Measurements from ENCODE around the gene LYPD5. TPM values are rescaled to one million over a fixed set of nuclear protein-coding genes. Genes with fewer than 3 reads are reported as not detected.
"Not testable (repeated sequence)": the region's sequence is repeated elsewhere in the genome, so short reads cannot be mapped to it uniquely, and the experiment has no call there.

The LYPD5 gene
- total RNA-seq, 1 experiment from 2014 or later, result 0.23 TPM

DNA sequence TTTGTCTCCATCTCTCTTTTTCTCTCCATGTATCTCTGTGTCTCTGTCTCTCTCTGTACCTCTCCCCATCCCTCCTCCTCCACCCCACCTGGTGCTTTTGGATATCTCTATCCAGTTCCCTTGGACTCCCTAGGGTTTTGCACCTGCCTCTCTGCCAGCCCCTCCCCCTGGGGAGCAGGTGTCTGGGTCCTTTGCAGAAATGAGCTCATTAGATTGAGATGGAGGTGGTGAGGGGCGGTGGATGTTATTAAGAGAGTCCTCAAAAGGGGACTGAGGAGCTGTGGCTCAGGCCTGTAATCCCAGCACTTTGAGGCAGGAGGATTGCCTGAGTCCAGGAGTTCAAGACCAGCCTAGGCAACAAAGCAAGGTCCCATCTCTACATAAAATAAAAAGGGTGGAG lies 23.6 kb downstream of the LYPD5 start:
- DNase-seq (ENCODE audit: low spot score), result no peak

DNA sequence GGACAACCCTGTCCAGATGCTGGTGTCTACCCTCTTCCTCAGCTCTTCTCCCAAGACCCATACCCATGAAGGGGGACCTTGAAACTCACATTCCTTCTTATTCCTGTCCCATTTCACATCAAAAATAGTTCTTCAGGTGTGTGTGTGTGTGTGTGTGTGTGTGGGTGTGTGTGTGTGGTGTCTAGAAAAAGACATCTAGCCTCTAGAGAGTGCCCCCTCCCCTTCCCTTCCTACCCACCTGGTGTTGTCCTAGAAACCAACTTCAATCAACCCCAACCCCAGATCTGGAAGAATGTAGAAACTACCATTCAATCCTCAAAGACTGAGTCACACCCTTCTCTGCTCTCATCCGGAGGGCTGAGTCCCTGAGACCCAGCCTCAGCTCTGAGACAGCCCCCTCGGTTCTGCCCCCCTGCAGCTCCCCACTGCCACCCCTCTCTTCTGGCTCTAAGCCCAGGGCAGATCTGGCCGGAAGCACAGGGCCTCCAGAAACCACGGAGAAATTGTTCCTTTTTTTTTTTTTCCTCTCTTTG lies 25.0 kb downstream of the LYPD5 start:
- no peak for DNase-seq (ENCODE audit: low spot score)

GRCh38 chr19:43776286-43776685 lies 26.0 kb downstream of the LYPD5 start:
- DNase-seq (ENCODE audit: low spot score), result no peak

DNA sequence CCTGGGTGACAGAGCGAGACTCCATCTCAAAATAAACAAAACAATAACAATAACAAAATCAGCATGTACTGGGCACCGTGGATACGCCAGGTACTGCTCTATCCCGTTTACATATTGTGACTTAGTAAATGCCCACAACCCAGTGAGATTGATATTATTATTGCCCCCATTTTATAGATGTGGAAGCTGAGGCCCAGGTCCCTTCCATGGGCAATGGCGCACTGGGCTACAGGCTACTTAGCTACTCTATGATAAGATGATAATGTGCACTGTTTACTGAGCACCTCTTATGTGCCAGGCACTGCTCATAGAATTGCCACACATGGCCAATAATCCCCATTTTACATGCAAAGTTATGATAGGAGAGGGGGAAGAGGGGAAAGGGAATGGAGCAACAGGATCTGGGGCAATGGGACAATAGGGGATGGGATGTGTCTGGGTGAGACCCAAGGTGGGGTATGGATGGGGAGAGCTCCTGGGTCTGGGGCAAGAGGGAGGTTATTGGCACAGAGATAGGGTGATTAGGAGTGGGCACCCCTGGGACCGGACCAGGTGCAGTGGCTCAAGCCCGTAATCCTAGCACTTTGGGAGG lies 26.9 kb downstream of the LYPD5 start:
- no peak for DNase-seq (ENCODE audit: low spot score)

DNA sequence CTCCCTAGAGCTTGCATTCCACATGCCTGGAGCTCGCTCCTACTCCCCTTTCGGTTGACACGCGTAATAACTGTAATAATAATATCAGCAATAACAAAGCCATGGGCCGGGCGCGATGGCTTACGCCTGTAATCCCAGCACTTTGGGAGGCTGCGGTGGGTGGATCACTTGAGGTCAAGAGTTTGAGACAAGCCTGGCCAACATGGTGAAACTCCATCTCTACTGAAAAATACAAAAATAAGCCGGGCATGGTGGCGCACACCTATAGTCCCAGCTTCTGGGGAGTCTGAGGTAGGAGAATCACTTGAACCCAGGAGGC lies 27.3 kb downstream of the LYPD5 start:
- DNase-seq (ENCODE audit: low spot score), result not testable (repeated sequence)

DNA sequence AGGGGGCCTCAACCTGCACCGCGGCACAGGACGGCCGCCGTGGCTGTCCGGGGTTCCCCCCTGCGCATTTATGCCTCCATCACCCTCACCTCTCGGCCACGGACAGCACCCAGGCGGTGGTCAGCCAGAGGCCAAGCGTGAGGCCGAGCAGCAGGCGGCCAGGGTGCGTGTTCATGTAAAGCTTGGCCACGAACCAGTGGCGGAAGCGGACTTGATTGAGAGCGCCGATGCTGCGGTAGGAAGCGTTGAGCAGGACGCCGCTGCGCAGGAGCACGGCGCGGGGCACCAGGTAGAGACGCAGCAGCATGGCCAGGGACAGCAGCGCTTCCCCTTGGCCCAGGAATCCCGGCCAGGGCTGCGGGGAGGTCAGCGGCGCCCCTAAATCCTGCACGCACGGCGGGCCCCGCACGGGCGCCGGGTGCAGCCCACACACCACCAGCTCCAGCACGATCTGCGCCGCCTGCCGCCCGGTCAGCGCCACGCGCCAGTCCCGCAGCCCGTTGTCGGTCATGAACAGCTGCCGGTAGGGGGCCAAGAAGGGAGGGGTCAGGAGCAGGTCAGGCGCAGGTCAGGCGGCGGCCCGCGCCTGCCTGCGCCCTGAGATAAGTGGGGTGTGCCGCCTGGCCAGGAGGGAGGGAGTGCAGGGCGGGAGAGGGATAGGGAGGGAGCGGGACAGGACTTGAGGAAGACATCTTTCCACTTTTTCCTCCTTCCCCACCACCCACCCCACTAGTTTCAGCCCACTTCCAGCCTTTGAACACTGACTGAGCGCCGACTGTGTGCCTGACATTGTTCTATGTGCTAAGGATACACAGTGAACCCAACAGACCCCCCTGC lies 27.9 kb downstream of the LYPD5 start:
- no peak for DNase-seq (ENCODE audit: low spot score)

DNA sequence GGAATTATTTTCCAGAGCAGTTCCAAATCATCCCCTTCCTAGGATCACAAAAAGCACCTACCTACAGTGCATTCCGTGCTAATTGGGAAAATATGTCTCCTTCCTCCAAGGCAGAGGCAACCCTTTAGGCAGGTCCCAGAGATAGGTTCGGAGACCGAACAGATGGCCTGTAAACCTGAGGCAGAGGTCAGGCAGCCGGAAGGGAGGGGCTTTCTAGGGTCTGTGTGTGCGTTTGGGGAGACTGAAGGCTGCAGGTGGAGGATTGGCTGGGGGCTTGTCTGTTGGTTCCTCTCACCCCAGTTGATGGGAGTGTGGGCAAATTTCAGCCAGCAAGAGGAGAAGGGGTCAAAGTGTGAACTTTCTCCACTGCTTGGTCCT lies 28.5 kb downstream of the LYPD5 start:
- DNase-seq (ENCODE audit: low spot score), result no peak

DNA sequence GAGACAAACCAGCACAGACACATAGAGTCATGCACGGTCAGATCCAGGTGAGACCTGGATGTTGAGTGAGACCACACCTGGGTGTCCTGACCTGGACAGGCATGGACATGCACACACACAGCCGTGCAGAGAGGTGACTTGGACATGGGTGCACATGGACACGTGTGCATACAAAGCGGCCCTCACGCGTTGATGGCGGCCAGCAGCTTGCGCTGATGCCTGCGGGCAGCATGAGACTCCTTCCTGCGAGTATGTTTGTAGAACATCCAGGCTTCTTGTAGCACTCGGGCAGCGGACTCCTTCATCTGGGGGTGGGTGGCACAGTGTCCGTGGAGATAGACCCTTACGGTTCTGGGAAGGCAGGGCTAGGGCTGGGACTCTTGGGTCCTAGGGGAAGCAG lies 33.0 kb downstream of the LYPD5 start:
- no peak for DNase-seq (ENCODE audit: low spot score)

DNA sequence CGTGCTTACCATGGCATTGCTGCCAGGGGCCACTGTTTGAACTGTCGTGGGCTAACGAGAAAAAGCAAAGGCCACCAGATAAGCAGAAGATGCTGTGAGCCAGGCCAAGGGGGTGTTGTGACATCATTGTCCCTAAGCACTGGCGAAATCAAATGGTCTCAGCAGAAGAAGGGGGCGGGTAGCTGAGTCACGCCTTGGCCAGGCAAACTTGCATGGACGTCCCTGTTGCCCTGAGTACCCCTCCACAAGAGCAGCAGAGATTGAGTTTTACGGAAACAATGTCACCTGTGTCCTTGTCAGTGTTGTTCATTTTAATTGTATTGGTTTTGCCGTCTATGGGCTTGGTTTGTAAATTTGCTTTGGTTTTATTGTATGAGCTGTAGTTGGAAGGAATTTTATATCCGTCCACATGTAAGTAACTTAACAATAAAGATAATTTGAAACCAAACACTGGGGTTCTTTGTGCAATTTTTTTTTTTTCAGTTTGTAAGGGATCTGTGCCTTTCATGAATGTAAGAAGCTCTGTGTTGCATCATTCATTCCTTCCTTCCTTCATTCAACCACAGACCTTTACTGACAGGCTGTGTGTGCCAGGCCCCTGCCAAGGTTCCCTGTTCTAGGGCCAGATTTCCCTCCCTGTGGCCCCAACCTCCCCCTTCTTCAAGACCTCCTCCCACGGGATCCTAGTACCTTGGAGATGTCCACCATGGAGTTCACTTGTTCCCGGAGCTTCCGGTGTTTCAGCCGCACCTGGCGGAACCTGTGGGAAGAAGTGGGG lies 33.8 kb downstream of the LYPD5 start:
- no peak for DNase-seq (ENCODE audit: low spot score)

DNA sequence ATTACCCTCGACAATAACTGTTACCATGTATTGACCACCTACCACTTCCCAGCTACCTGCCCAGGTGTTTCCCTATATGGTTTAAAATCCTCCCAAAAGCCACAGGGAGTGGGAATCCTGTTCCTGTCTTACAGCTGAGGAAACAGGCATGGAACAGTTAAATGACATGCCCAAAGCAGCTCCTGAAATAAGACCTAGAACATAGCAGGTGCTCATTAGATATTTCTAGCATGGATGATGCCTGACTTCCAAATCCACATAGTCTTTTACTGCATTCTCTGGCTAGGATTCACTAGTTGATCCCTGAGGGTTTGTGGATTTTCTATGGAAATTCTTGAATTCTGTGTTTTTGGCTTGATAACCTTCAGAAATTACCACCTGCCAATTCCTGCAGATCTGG lies 34.4 kb downstream of the LYPD5 start:
- DNase-seq (ENCODE audit: low spot score), result no peak

GRCh38 chr19:43767316-43767715 lies 34.9 kb downstream of the LYPD5 start:
- DNase-seq (ENCODE audit: low spot score), result no peak

- no peak for DNase-seq (ENCODE audit: low spot score)
Observed at GRCh38 chr19:43766755-43767043, 35.5 kb downstream of the LYPD5 start.

- peak; percentile 47 for DNase-seq (ENCODE audit: low spot score)
Observed at GRCh38 chr19:43765109-43765876, 37.0 kb downstream of the LYPD5 start.

GRCh38 chr19:43764684-43765083 lies 37.6 kb downstream of the LYPD5 start:
- DNase-seq (ENCODE audit: low spot score), result not testable (repeated sequence)

DNA sequence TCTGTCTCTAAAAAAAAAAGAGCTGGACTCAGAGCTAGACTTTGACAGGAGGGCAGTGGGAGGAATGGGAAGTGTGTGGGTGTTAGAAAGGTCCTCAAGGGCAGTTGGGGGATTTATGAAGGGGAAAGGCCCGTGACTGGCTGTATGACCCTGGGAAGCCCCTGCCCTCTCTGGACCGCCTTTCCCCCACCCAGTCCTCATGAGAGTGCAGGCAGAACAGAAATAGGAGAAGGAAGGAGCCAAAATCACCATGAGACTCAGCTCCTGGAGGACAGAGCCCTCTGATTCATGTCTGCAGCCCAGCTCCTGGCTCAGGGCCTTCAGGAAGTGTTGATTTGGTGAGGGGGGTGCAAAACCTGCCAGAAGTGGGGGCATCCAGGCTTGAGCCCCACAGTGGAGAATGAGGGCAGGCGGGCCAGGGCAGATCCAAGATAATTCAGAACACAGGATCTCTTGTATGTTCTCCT lies 38.7 kb downstream of the LYPD5 start:
- no peak for DNase-seq (ENCODE audit: low spot score)

- DNase-seq (ENCODE audit: low spot score), result no peak
Observed at GRCh38 chr19:43762814-43763213, 39.4 kb downstream of the LYPD5 start.

GRCh38 chr19:43760941-43761340 lies 41.3 kb downstream of the LYPD5 start:
- no peak for DNase-seq (ENCODE audit: low spot score)

DNA sequence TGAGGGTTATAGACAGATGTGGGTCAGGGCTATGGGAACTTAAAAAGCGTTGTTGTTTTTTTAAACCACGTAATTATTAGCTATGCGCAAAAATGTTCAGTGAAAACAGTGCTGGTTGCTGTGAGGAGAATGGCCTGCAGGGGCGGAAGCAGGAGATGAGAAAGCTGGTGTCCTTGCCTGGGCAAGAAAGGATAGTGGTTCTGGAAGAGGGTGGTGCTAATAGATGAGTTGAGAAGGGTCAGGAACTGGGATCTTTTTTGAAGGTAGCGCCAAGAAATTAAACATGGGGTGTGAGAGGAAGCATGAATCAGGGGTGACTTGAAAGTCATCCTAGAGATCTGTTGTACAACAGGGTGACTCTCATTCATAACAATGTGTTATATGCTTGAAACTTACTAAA lies 42.7 kb downstream of the LYPD5 start:
- DNase-seq (ENCODE audit: low spot score), result peak; percentile 72

DNA sequence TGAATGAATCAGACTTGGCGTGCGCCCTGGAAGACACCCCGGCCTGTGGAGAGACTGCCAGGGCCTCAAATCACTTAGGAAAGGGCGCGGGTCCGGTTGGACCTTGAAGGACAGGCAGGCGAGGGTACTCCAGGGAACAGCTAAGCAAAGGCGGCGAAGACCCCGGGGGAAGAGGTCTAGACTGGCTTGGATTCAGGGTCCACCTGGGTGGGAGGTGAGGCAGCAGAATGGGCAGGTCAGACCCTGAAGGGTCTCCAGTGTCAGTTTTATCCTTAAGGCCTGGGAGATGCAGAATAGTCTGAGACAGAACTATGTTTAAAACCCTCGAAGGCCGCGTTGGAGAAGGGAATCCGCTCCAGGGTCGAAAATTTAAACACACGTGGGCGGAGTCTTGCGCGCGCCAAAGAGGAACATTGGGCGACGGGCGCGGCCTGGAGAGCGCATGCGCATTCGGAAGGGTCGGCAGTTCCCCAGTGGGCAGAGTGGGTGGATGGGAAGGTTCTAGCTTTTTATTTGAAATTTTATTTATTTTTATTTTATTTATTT lies 46.9 kb downstream of the LYPD5 start:
- peak; percentile 86 for DNase-seq (ENCODE audit: low spot score)

DNA sequence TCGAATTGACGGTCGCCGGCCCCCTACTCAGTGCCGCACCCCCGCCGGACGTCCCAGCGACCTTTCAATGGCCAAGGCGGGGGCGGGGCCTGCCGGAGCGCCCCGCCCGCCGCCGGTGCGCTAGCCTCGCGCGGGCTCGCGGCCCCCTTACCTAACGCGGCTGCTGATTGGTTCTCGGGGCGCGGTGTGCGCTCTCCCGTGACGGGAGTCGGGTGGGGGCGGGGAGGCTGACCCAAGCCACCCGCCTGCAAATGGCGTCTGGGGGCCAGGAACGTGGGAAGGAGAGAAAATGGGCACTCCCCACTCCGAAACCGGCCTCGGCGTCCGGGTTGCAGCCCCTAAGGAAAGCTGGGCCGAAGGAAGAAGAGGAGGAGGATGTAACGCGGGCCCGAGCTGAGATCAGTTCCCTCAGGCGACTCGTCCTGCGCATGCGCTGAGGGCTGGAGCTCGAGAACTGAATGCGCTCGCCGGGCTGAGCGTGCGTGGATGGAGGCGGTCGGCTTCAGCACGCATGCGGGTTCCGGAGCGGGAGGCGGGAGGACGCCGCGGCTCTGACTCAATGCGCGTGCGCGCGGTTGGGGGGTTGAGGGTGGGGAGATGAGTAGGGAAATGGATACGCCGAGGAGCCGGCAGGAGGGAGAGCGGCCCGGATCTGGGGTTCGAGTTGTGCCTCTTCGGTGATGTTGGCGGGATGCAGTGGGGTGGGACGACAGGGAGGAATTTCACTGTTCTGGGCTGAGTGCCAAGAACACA lies 47.6 kb downstream of the LYPD5 start, which contains the start of gene SMG9:
SMG9 (minus strand) TSS at position 460 of the 753 bp plus-strand sequence. CDS start 4,221 bp downstream, outside the sequence.
- DNase-seq (ENCODE audit: low spot score), result peak; percentile 100

DNA sequence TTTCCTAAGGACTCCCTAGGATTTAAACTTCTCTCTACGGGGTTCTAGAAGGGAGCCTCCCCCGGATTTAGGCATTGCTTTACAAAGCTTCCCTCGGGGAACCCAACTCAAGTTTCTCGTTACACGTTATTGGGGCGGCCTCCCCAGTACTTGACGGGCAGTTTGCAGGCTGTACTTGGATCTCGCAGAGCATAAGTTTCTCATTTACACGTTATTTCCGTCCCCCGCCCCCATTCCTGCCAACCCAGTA lies 48.1 kb downstream of the LYPD5 start:
- no peak for DNase-seq (ENCODE audit: low spot score)
